Parathyroid adenoma (tissue), 2 donors: Measurements from ENCODE around the gene PTPN1.

Experiments
- H2AFZ ChIP-seq: fragments of 300-600 bp; sonication (generic); one replicate; pipeline ENCODE4 v1.7.0; 2017; ENCODE audit warnings: antibody characterized with exemption, mild to moderate bottlenecking
- H3K27ac ChIP-seq: fragments of 300-600 bp; sonication (generic); one replicate; pipeline ENCODE4 v1.7.0; 2017
- H3K27me3 ChIP-seq: fragments of 300-600 bp; sonication (generic); one replicate; pipeline ENCODE4 v1.7.0; 2017; ENCODE audit warnings: low read length; ENCODE audit not compliant: control insufficient read depth, insufficient read depth
- H3K36me3 ChIP-seq: fragments of 300-600 bp; sonication (generic); one replicate; pipeline ENCODE4 v1.7.0; 2017; ENCODE audit warnings: low read length; ENCODE audit not compliant: control insufficient read depth, insufficient read depth
- H3K4me1 ChIP-seq: fragments of 300-600 bp; sonication (generic); one replicate; pipeline ENCODE4 v1.7.0; 2017; ENCODE audit warnings: control low read depth
- H3K4me2 ChIP-seq: fragments of 300-600 bp; sonication (generic); one replicate; pipeline ENCODE4 v1.7.0; 2017; ENCODE audit warnings: low read length
- H3K4me3 ChIP-seq: fragments of 300-600 bp; sonication (generic); one replicate; pipeline ENCODE4 v1.7.0; 2017; ENCODE audit warnings: low read depth, low read length
- H3K79me2 ChIP-seq: fragments of 300-600 bp; sonication (generic); one replicate; pipeline ENCODE4 v1.7.0; 2017; ENCODE audit warnings: control low read depth
- H3K9ac ChIP-seq: fragments of 300-600 bp; sonication (generic); one replicate; pipeline ENCODE4 v1.7.0; 2017; ENCODE audit warnings: mild to moderate bottlenecking
- H3K9me3 ChIP-seq: fragments of 300-600 bp; sonication (generic); one replicate; pipeline ENCODE4 v1.7.0; 2017; ENCODE audit warnings: low read length; ENCODE audit not compliant: control insufficient read depth
- CTCF ChIP-seq: fragments of 300-600 bp; sonication (generic); IDR thresholded peaks from one replicate; pipeline ENCODE4 v1.7.0; 2017; ENCODE audit warnings: antibody characterized with exemption, mild to moderate bottlenecking
- donor health status: primary hyperparathyroidism.

PTPN1 gene

GRCh38 chr20:50624351-50625016 is 114.3 kb downstream of the PTPN1 start:
- H3K9ac ChIP-seq = no peak overlapping the region
- no peak overlapping the region for H2AFZ ChIP-seq
- H3K4me3 ChIP-seq = no peak overlapping the region
- no peaks in the 10 kb centered on the region for H3K36me3 ChIP-seq
- no peaks in the 10 kb centered on the region for H3K9me3 ChIP-seq
- H3K27me3 ChIP-seq = no peaks in the 10 kb centered on the region
- TF ChIP-seq CTCF = no peak
- H3K4me2 ChIP-seq = no peak overlapping the region
- H3K27ac ChIP-seq = no peak overlapping the region
- H3K4me1 ChIP-seq = peaks cover 4% of the 10 kb centered on the region
- no peaks in the 10 kb centered on the region for H3K79me2 ChIP-seq

- no peak overlapping the region for H3K4me3 ChIP-seq
- no peaks in the 10 kb centered on the region for H3K79me2 ChIP-seq
- H3K36me3 ChIP-seq = no peaks in the 10 kb centered on the region
- no peak overlapping the region for H3K9ac ChIP-seq
- H3K4me2 ChIP-seq = no peak overlapping the region
- peak; percentile 73 for TF ChIP-seq CTCF
- no peaks in the 10 kb centered on the region for H3K9me3 ChIP-seq
- no peaks in the 10 kb centered on the region for H3K27me3 ChIP-seq
- peaks cover 4% of the 10 kb centered on the region for H3K4me1 ChIP-seq
- H3K27ac ChIP-seq = no peak overlapping the region
- peak overlapping the region; percentile 31 for H2AFZ ChIP-seq
Measured at GRCh38 chr20:50625986-50626677, 115.9 kb downstream of the PTPN1 start.

- Histone ChIP-seq H3K9me3 (no peaks in the 10 kb centered on the region), H3K36me3 (no peaks in the 10 kb centered on the region), H2AFZ (no peak overlapping the region), H3K79me2 (no peaks in the 10 kb centered on the region), H3K4me3 (no peak overlapping the region), H3K4me1 (peaks cover 4% of the 10 kb centered on the region), H3K9ac (no peak overlapping the region), H3K27me3 (no peaks in the 10 kb centered on the region), H3K27ac (no peak overlapping the region), H3K4me2 (no peak overlapping the region)
- TF ChIP-seq CTCF = no peak
Measured at GRCh38 chr20:50627747-50628146, 117.6 kb downstream of the PTPN1 start.

- no peak overlapping the region for H2AFZ ChIP-seq
- no peaks in the 10 kb centered on the region for H3K9me3 ChIP-seq
- no peak for TF ChIP-seq CTCF
- H3K4me1 ChIP-seq = peaks cover 4% of the 10 kb centered on the region
- no peak overlapping the region for H3K4me2 ChIP-seq
- no peak overlapping the region for H3K9ac ChIP-seq
- H3K36me3 ChIP-seq = no peaks in the 10 kb centered on the region
- no peaks in the 10 kb centered on the region for H3K79me2 ChIP-seq
- H3K4me3 ChIP-seq = no peak overlapping the region
- no peak overlapping the region for H3K27ac ChIP-seq
- no peaks in the 10 kb centered on the region for H3K27me3 ChIP-seq
Measured at GRCh38 chr20:50628332-50628731, 118.1 kb downstream of the PTPN1 start.
